Right lobe of liver (tissue), 6 donors: ENCODE results near the gene IREB2. TPM values are rescaled to one million over a fixed set of nuclear protein-coding genes. Genes with fewer than 3 reads are reported as not detected.

Source experiments
- ATAC-seq, 4 donors: fragments of 200-7000 bp; cut with Tn5 transposase; one replicate each; pipeline ENCODE4 v1.9.1; 2020; ENCODE audit warnings: mild to moderate bottlenecking in 4 of 4, moderate library complexity in 4 of 4
- DNase-seq, 3 donors: peaks; one replicate each; pipeline ENCODE4 v3.0.0-alpha.2; 2020
- H3K27ac ChIP-seq, 3 donors: fragments of 200-600 bp; one replicate each; pipeline ENCODE4 v1.8.0; 2022
- H3K27me3 ChIP-seq, 2 donors: fragments of 200-600 bp; one replicate each; pipeline ENCODE4 v1.8.0; 2022
- H3K36me3 ChIP-seq, 4 donors: fragments of 200-600 bp; sonication (generic) in 1 of 4; one replicate each; pipeline versions ENCODE4 v1.5.1 to v1.8.0; 2017 to 2022; ENCODE audit warnings: control low read depth in 1 of 4
- H3K4me1 ChIP-seq, 4 donors: fragments of 200-600 bp; sonication (generic) in 1 of 4; one replicate each; pipeline versions ENCODE4 v1.5.1 to v1.8.0; 2017 to 2022; ENCODE audit warnings: control low read depth in 1 of 4
- H3K4me3 ChIP-seq, 3 donors: fragments of 200-600 bp; one replicate each; pipeline ENCODE4 v1.8.0; 2022
- H3K9me3 ChIP-seq, 4 donors: fragments of 200-600 bp; sonication (generic) in 1 of 4; one replicate each; pipeline versions ENCODE4 v1.5.1 to v1.8.0; 2017 to 2022; ENCODE audit warnings: control low read depth in 1 of 4
- CTCF ChIP-seq, 4 donors: fragments of 200-600 bp in 3 of 4; fragments of 450-650 bp in 1 of 4; IDR thresholded peaks; one replicate each; pipeline versions ENCODE4 v1.5.1 to v1.8.0; 2016 to 2022; ENCODE audit warnings: antibody characterized with exemption in 4 of 4, mild to moderate bottlenecking in 2 of 4
- POLR2A ChIP-seq: fragments of 450-650 bp; IDR thresholded peaks from one replicate; pipeline ENCODE4 v1.6.1; 2017; ENCODE audit warnings: antibody characterized with exemption, mild to moderate bottlenecking
- WGBS: methylation state at CpG from one replicate; pipeline ENCODE4 v1.1.6; 2018; ENCODE audit warnings: low coverage, low lambda C conversion rate; ENCODE audit not compliant: insufficient coverage; ENCODE audit errors: missing lambda C conversion rate; 5-methylcytosine and 5-hydroxymethylcytosine counted together
- intact Hi-C, 2 donors: fragments of 100-400 bp; cut with DNase I; formaldehyde crosslinking; loops; one replicate each; pipeline versions ENCODE4 v1.11.2 to v1.14.1; 2022
- total RNA-seq, 6 experiments: library from RNA; depleted of rRNA in 2 of 6; stranded (reverse); fragments of >200 nt in 2 of 6; fragmentation: NEBNext Ultra II Directional in 3 of 6; extraction: Animal tissue kit (Norgen Biotek cat#: 25700) in 3 of 6; gene quantifications; one replicate each; pipeline versions ENCODE4 v1.1.0 to v1.2.4, GENCODE V29; 2016 to 2023
- donor health status: DM: no; HTN: yes; CAD: no.
- donor health status: DM: no; HTN: no; CAD: no.
- donor health status: DM: no; HTN: no; CAD: no.
- donor health status: DM: no; HTN: yes; CAD: no.
- donor health status: DM: no; HTN: yes; CAD: no.

Gene IREB2
- total RNA-seq, 6 experiments from 2014 or later = 17.1 to 36.2 (median 25.6) TPM

- TF ChIP-seq POLR2A = no peak
- no peak for TF ChIP-seq CTCF (IDR thresholded peaks at IDR 0.05)
- WGBS = 55% methylated on average over 3 of the region's 3 CpGs
- no peaks in the 10 kb centered on the region for H3K9me3 ChIP-seq
- H3K4me3 ChIP-seq = no peak overlapping the region
- no peaks in the 10 kb centered on the region for H3K36me3 ChIP-seq
- DNase-seq (no peak), ATAC-seq (no peak)
- intact Hi-C loops = loop anchor here in 1 of 2 donors (5.0 kb wide), 1 partner anchor 97 kb away; no protein-coding TSS in a partner anchor
- no peaks in the 10 kb centered on the region for H3K4me1 ChIP-seq
- no peak overlapping the region for H3K27ac ChIP-seq
- H3K27me3 ChIP-seq = no peaks in the 10 kb centered on the region
These were observed 23.3 kb upstream of the IREB2 start for GRCh38 chr15:78414621-78415250.

- no peak overlapping the region for H3K27ac ChIP-seq
- H3K4me1 ChIP-seq = no peaks in the 10 kb centered on the region
- no peaks in the 10 kb centered on the region for H3K9me3 ChIP-seq
- intact Hi-C loops = loop anchor here in 1 of 2 donors (5.0 kb wide), 1 partner anchor 98 kb away; no protein-coding TSS in a partner anchor
- no peaks in the 10 kb centered on the region for H3K27me3 ChIP-seq
- H3K4me3 ChIP-seq = no peak overlapping the region
- WGBS = 69% methylated on average over 4 of the region's 4 CpGs
- DNase-seq = no peak
- H3K36me3 ChIP-seq = no peaks in the 10 kb centered on the region
- TF ChIP-seq POLR2A (no peak), CTCF (IDR thresholded peaks at IDR 0.05) (peak; percentile 23 to 49 (median 28))
- ATAC-seq = peak in 3 of 4 donors; percentile 43 to 58 (median 55)
These were observed 22.7 kb upstream of the IREB2 start for GRCh38 chr15:78415284-78415683.

GRCh38 chr15:78417754-78418630, 20.0 kb upstream of the IREB2 start:
- H3K27me3 ChIP-seq = no peaks in the 10 kb centered on the region
- no peaks in the 10 kb centered on the region for H3K36me3 ChIP-seq
- TF ChIP-seq CTCF (IDR thresholded peaks at IDR 0.05) (no peak), POLR2A (no peak)
- 62% methylated on average over 8 of the region's 8 CpGs for WGBS
- peak in 1 of 3 donors; percentile 20 for DNase-seq
- intact Hi-C loops = loop anchor here in 1 of 2 donors (5.0 kb wide), 1 partner anchor 101 kb away; no protein-coding TSS in a partner anchor
- H3K9me3 ChIP-seq = no peaks in the 10 kb centered on the region
- H3K4me3 ChIP-seq = no peak overlapping the region
- H3K27ac ChIP-seq = no peak overlapping the region
- no peak for ATAC-seq
- H3K4me1 ChIP-seq = no peaks in the 10 kb centered on the region

- H3K27ac ChIP-seq = no peak overlapping the region
- DNase-seq (no peak), ATAC-seq (peak in 2 of 4 donors; percentile 15 to 57)
These were observed 19.3 kb upstream of the IREB2 start for GRCh38 chr15:78418686-78419085.

More at GRCh38 chr15:78418686-78419085, 19.3 kb upstream of the IREB2 start:
- Histone ChIP-seq H3K27me3 (no peaks in the 10 kb centered on the region), H3K36me3 (no peaks in the 10 kb centered on the region), H3K4me3 (no peak overlapping the region), H3K9me3 (no peaks in the 10 kb centered on the region), H3K4me1 (no peaks in the 10 kb centered on the region)
- no peak for TF ChIP-seq POLR2A
- TF ChIP-seq CTCF (IDR thresholded peaks at IDR 0.05) = no peak
- intact Hi-C loops = loop anchor here in 1 of 2 donors (5.0 kb wide), 1 partner anchor 101 kb away; no protein-coding TSS in a partner anchor
- 45% methylated on average over 7 of the region's 9 CpGs for WGBS
